Endothelial cell of umbilical vein (primary cell): Measurements from ENCODE around the gene FAM219A. TPM values are rescaled to one million over a fixed set of nuclear protein-coding genes. Genes with fewer than 3 reads are reported as not detected.

Experiments used
- BruUV-seq: library from RNA; stranded (reverse); fragments of 400-500 nt; replicated peaks from 2 replicates; lab custom pipeline; 2021; lab: Mats Ljungman, UMichigan
- CTCF ChIA-PET: fragments of 300-600, 350-600 bp; sonication (Branson Sonifier 250); formaldehyde crosslinking; loops from one replicate; lab custom pipeline; 2021; ENCODE audit warnings: antibody characterized with exemption, inconsistent platforms; lab: Charles Lee
- POLR2A ChIA-PET: fragments of 300-600, 350-600 bp; sonication (Branson Sonifier 250); formaldehyde crosslinking; loops from one replicate; lab custom pipeline; 2021; ENCODE audit warnings: antibody characterized with exemption, inconsistent platforms; lab: Charles Lee
- DNase-seq: peaks from one replicate; pipeline ENCODE4 v3.0.0-alpha.2; 2011; ENCODE audit warnings: low read depth, low spot score
- FAIRE-seq: peaks from 2 replicates; lab custom pipeline; 2011; peaks lifted over from hg19 to GRCh38; lab: Jason Lieb, UNC
- H2AFZ ChIP-seq: 2 replicates; pipeline ENCODE4 v1.6.0; 2012; ENCODE audit warnings: low read depth, low read length, control low read depth, inconsistent platforms
- H3K27ac ChIP-seq: 2 replicates; pipeline ENCODE4 v1.5.1; 2011; ENCODE audit warnings: low read depth, mild to moderate bottlenecking, control low read depth, low read length, moderate library complexity; ENCODE audit not compliant: insufficient read depth
- H3K27me3 ChIP-seq, 2 experiments: 2 replicates each; pipeline versions ENCODE4 v1.6.0 to v1.6.1; 2011; ENCODE audit warnings: low read length in 2 of 2, mixed read lengths in 1 of 2; ENCODE audit not compliant: control insufficient read depth in 2 of 2, insufficient read depth in 2 of 2
- H3K36me3 ChIP-seq, 2 experiments: 2 replicates in 1 of 2; 3 replicates in 1 of 2; pipeline ENCODE4 v1.5.1; 2011; ENCODE audit warnings: low read length in 2 of 2, mild to moderate bottlenecking in 1 of 2, moderate library complexity in 1 of 2; ENCODE audit not compliant: control insufficient read depth in 2 of 2, insufficient read depth in 2 of 2; ENCODE audit errors: extremely low read depth in 1 of 2
- H3K4me1 ChIP-seq: 3 replicates; pipeline ENCODE4 v1.5.1; 2011; ENCODE audit warnings: mild to moderate bottlenecking, low read length; ENCODE audit not compliant: control insufficient read depth, insufficient read depth; ENCODE audit errors: extremely low read depth
- H3K4me2 ChIP-seq: 2 replicates; pipeline ENCODE4 v1.6.1; 2011; ENCODE audit warnings: low read length, control low read depth, mixed read lengths; ENCODE audit not compliant: insufficient read depth
- H3K4me3 ChIP-seq, 3 experiments: fragments of 200-600 bp in 1 of 3; sonication (generic), shearing (Covaris generic) in 1 of 3; replicated peaks in 1 of 3; 2 replicates each; pipeline ENCODE4 v1.5.1; 2011 to 2016; ENCODE audit warnings: control low read depth in 3 of 3, low read length in 3 of 3, mild to moderate bottlenecking in 2 of 3, inconsistent platforms in 1 of 3, low read depth in 1 of 3, moderate library complexity in 1 of 3; ENCODE audit not compliant: insufficient read depth in 1 of 3
- H3K79me2 ChIP-seq: 2 replicates; pipeline ENCODE4 v1.6.0; 2012; ENCODE audit warnings: low read length, inconsistent platforms; ENCODE audit not compliant: control insufficient read depth, insufficient read depth
- H3K9ac ChIP-seq: replicated peaks from 2 replicates; pipeline ENCODE3; 2011; ENCODE audit warnings: low read length, control low read depth; ENCODE audit not compliant: insufficient read depth; ENCODE audit errors: extremely low read depth
- H3K9me1 ChIP-seq: replicated peaks from 3 replicates; pipeline ENCODE4 v1.6.0; 2011; ENCODE audit warnings: mild to moderate bottlenecking, low read length; ENCODE audit not compliant: control insufficient read depth, insufficient read depth; ENCODE audit errors: extremely low read depth
- H3K9me3 ChIP-seq: replicated peaks from 2 replicates; pipeline ENCODE4 v1.5.1; 2012; ENCODE audit warnings: low read length, inconsistent platforms; ENCODE audit not compliant: control insufficient read depth, insufficient read depth
- H4K20me1 ChIP-seq: replicated peaks from 2 replicates; pipeline ENCODE3; 2011; ENCODE audit warnings: mild to moderate bottlenecking, low read length; ENCODE audit not compliant: control insufficient read depth, insufficient read depth; ENCODE audit errors: extremely low read depth
- EZH2 ChIP-seq: IDR thresholded peaks from 2 replicates; pipeline ENCODE4 v1.6.1; 2012; ENCODE audit warnings: borderline replicate concordance, low read depth, mild to moderate bottlenecking, moderate library complexity, low read length, inconsistent platforms; ENCODE audit not compliant: severe bottlenecking
- FOS ChIP-seq: IDR thresholded peaks from 2 replicates; pipeline ENCODE4 v1.6.1; 2011; ENCODE audit warnings: mild to moderate bottlenecking, low read length, moderate library complexity, borderline replicate concordance; ENCODE audit not compliant: insufficient read depth
- GATA2 ChIP-seq: IDR thresholded peaks from 2 replicates; pipeline ENCODE4 v1.7.0; 2011; ENCODE audit warnings: low read depth, mild to moderate bottlenecking, moderate library complexity, mixed read lengths, low read length; ENCODE audit not compliant: insufficient read length, insufficient read depth
- JUN ChIP-seq: IDR thresholded peaks from 2 replicates; pipeline ENCODE4 v1.6.1; 2011; ENCODE audit warnings: borderline replicate concordance, low read depth; ENCODE audit not compliant: insufficient read length, insufficient read depth
- MYC ChIP-seq: IDR thresholded peaks from one replicate; pipeline ENCODE4 v1.6.1; 2011; ENCODE audit warnings: mild to moderate bottlenecking, low read depth, low read length
- POLR2A ChIP-seq: IDR thresholded peaks from 2 replicates; pipeline ENCODE4 v1.6.1; 2012; ENCODE audit warnings: low read depth, mild to moderate bottlenecking, control low read depth, low read length
- POLR2AphosphoS5 ChIP-seq: IDR thresholded peaks from 2 replicates; pipeline ENCODE4 v1.6.1; 2012; ENCODE audit warnings: low read depth, mild to moderate bottlenecking, control low read depth, low read length, moderate library complexity; ENCODE audit not compliant: insufficient read depth
- dilution Hi-C: fragments of 300-500 bp; cut with MboI; formaldehyde crosslinking; loops from one replicate; pipeline ENCODE4 v1.15.0; 2019; ENCODE audit warnings: low sequenced_read_pairs; ENCODE audit not compliant: extremely low pct_ligation_motif_present
- intact Hi-C: fragments of 100-400 bp; cut with micrococcal nuclease; formaldehyde crosslinking; loops from one replicate; pipeline ENCODE4 v1.10.0; 2022
- polyA plus RNA-seq, 4 experiments: library from polyadenylated mRNA; depleted of rRNA in 3 of 4; stranded (reverse) in 3 of 4; unstranded in 1 of 4; fragments of >200 nt; gene quantifications; 2 replicates each; pipeline versions ENCODE4 v1.2.1 to v1.2.3, GENCODE V29; 2011 to 2012; ENCODE audit warnings: missing spikeins in 1 of 4
- total RNA-seq: library from RNA; stranded (reverse); gene quantifications from 2 replicates; pipeline ENCODE4 v1.2.3, GENCODE V29; 2021
- TF ChIP-seq, protein P1 (sequence below), 2 donors: IDR thresholded peaks; 1 replicate in 1 of 2; 2 replicates in 1 of 2; pipeline ENCODE4 v1.5.1; 2011; ENCODE audit warnings: low read length in 2 of 2, mild to moderate bottlenecking in 2 of 2, moderate library complexity in 2 of 2, control low read depth in 1 of 2, inconsistent platforms in 1 of 2, low read depth in 1 of 2; ENCODE audit not compliant: insufficient read depth in 1 of 2; ENCODE audit errors: extremely low read depth in 1 of 2
- TF ChIP-seq, protein P2 (sequence below): IDR thresholded peaks from 2 replicates; pipeline ENCODE4 v1.6.1; 2011; ENCODE audit not compliant: insufficient read depth, insufficient read length

Gene FAM219A
- total and polyA plus RNA-seq, 2 donors (not counting 3 experiments of a cell fraction or from before 2014, with no cell fraction given) = 18.1 to 35.7 TPM

DNA sequence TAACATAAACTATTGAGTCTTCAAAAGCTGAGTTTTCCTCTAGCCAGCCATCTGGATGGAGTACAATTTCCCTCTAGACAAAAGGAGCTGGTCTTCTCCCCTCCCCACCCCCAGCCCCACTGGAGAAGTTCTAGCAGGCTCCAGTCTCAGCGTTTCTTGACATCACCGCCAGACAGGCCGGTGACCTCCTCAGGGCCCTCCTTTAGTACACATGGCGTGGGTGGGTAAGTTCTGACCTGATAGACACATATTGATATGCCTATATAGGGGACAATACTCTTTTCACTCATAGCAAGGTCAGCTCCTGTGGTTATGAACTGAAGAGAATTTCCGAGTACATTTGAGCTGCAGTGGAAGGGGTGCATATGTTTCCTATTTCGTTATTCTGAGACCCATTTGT is 27.5 kb upstream of the FAM219A start:
- FAIRE-seq = no peak
- POLR2A ChIA-PET = no interaction called here

More for the DNA sequence above, 27.5 kb upstream of the FAM219A start:
- no peaks in the 10 kb centered on the region for H3K9me3 ChIP-seq
- dilution Hi-C loops (no loop called here), intact Hi-C loops (no loop called here)
- TF ChIP-seq FOS (no peak), MYC (no peak), JUN (no peak), EZH2 (no peak), POLR2A (no peak), POLR2AphosphoS5 (no peak), GATA2 (no peak)
- TF ChIP-seq, protein P1, sequence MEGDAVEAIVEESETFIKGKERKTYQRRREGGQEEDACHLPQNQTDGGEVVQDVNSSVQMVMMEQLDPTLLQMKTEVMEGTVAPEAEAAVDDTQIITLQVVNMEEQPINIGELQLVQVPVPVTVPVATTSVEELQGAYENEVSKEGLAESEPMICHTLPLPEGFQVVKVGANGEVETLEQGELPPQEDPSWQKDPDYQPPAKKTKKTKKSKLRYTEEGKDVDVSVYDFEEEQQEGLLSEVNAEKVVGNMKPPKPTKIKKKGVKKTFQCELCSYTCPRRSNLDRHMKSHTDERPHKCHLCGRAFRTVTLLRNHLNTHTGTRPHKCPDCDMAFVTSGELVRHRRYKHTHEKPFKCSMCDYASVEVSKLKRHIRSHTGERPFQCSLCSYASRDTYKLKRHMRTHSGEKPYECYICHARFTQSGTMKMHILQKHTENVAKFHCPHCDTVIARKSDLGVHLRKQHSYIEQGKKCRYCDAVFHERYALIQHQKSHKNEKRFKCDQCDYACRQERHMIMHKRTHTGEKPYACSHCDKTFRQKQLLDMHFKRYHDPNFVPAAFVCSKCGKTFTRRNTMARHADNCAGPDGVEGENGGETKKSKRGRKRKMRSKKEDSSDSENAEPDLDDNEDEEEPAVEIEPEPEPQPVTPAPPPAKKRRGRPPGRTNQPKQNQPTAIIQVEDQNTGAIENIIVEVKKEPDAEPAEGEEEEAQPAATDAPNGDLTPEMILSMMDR (IDR thresholded peaks at IDR 0.05; ENCODE audit: extremely low read depth in 1 of 2, insufficient read depth in 1 of 2, low read depth in 1 of 2, low read length in 2 of 2) = no peak
- TF ChIP-seq, protein P2, sequence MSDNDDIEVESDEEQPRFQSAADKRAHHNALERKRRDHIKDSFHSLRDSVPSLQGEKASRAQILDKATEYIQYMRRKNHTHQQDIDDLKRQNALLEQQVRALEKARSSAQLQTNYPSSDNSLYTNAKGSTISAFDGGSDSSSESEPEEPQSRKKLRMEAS = no peak
- CTCF ChIA-PET = no interaction called here
- no peak overlapping the region for H3K9ac ChIP-seq
- DNase-seq = no peak
- no peaks in the 10 kb centered on the region for H4K20me1 ChIP-seq
- H3K4me1 ChIP-seq = no peaks in the 10 kb centered on the region
- H3K4me2 ChIP-seq = no peak overlapping the region
- H2AFZ ChIP-seq = no peak overlapping the region
- H3K79me2 ChIP-seq = no peaks in the 10 kb centered on the region
- H3K4me3 ChIP-seq = no peak overlapping the region
- peaks cover 22 to 28% of the 10 kb centered on the region in 2 experiments for H3K27me3 ChIP-seq
- no peaks in the 10 kb centered on the region for H3K9me1 ChIP-seq
- H3K36me3 ChIP-seq = no peaks in the 10 kb centered on the region
- no peak overlapping the region for H3K27ac ChIP-seq
- no TSS peak for BruUV-seq
